NCI-H2196 (cell line): ENCODE measurements around the gene CSNK1G1.
"Not testable (repeated sequence)": the region's sequence is repeated elsewhere in the genome, so short reads cannot be mapped to it uniquely, and the experiment has no call there.

ENCODE experiments used
- DNase-seq: peaks from one replicate; lab custom pipeline; 2025; ENCODE audit not compliant: unreplicated experiment; lab: John Stamatoyannopoulos, UW

The CSNK1G1 gene

DNA sequence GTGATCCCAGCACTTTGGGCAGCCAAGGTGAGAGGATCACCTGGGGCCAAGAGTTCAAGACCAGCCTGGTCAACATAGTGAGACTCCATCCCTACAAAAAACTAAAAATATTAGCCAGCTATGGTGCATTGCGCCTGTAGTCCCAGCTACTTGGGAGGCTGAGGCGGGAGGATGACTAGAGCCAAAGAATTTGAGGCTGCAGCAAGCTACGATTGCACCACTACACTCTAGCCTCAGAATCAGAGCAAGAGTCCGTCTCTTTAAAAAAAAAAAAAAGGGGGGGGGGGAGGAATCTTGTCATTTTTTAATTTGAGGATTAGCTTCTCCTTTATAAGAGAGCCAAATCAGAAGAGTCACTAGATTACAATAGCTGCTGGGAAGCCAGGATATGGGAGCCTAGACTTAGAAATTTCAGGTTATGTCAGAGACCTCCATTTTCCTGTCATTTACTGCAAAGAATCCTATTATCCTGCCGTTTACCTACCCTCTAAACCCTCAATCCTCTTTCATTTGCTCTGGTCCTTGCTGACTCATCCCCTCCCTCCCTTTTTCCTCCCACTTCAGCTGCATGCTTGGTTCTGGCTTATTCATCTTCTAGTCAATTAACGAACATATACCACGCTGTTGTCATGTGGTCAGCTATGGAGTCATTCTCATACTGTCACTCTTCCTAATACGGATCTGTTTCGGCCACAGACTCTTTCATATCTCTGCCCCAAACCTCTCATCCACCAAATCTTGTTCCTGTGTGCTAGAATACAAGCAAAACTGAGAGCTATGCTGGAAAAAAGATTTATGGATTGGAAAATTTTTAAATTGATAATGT, 109.4 kb downstream of the CSNK1G1 start:
- DNase-seq, result peak; percentile 32

DNA sequence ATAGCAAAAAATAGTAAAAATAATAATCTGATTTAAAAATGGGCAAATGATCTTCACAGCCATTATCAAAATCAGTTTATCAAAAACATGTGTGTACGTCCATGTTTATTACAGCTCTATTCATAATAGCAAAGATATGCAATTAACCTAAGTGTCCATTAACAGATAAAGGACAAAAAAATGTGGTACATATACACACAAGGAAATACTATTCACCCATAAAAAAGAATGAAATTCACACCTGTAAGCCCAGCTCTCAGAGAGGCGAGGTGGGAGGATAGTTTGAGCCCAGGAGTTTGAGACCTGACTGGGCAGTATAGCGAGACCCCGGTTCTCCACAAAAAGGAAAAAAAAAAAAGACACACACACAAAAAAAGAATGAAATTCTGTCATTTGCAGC, 110.6 kb downstream of the CSNK1G1 start:
- DNase-seq, result no peak

GRCh38 chr15:64237677-64238076, 118.3 kb downstream of the CSNK1G1 start:
- DNase-seq, result no peak

DNA sequence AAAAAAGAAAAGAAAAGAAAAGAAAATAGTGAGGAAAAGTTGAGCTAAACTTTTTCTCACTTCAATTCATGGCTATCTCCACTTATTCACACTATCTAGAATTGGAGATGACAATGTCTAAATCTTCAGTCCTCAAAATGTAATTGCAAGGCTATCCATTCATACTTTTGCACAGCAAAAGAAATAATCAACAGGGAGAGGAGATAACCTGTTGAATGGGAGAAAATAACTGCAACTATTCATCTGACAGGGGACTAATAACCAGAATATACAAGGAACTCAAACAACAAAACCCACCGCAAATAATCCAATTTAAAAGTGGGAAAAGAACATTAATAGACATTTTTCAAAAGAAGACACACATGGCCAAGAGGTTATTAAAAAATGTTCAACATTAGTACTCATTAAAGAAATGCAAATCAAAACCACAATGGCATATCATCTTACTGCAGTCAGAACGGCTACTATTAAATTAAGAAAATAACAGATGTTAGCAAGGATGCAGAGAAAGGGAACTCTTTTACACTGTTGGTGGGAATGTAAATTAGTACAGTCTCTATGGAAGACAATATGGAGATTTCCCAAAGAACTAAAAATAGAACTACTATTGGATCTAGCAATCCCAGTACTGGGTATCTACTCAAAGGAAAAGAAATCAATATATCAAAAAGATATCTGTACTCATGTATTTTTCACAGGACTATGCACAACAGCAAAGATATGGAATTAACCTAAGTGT, 119.6 kb downstream of the CSNK1G1 start:
- no peak for DNase-seq

- no peak for DNase-seq
Observed at GRCh38 chr15:64235552-64235951, 120.4 kb downstream of the CSNK1G1 start.

- no peak for DNase-seq
Observed at GRCh38 chr15:64233299-64233698, 122.7 kb downstream of the CSNK1G1 start.

- no peak for DNase-seq
Observed at GRCh38 chr15:64232400-64232799, 123.6 kb downstream of the CSNK1G1 start.

DNA sequence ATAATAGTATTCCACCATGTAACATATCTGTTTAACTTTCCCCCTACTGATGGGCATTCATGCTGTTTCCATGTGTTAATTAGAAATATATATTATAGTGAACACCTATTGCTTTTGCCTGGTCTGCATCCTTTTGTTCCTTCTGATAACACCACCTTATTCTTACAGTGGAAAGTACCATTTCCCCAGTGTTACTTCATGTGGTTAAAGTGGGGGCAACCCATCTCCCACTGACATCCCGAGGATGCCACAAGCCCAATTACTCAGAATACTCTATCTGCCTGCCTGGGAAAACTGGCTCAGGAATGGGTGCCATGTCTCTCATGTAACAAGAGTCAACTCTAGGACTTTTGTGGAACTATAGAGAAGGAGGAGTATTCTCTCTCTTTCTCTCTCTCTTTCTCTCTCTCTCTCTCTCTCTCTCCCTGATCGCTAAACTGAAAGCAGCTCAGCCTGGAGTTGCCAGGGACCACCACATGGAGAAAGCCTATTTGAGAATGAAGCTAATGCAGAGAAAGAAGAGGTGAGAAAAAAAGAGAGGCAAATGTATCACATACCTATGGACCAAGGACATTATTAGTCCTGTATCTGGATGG, 126.7 kb downstream of the CSNK1G1 start:
- no peak for DNase-seq

DNA sequence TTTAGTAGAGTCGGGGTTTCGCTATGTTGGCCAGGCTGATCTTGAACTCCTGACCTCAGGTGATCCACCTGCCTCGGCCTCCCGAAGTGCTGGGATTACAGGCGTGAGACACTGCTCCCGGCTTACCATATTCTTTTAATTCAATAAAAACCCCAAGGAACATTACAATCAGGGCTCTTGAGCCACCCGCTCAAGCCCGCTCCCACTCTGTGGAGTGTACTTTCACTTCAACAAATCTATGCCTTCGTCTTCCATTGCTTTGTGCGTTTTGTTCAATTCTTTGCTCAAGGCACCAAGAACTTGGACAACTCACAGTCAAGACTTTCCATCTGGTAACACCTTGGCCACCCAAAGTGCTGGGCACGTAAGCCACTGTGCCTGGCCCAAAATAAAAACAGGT, 130.2 kb downstream of the CSNK1G1 start:
- DNase-seq, result no peak

DNA sequence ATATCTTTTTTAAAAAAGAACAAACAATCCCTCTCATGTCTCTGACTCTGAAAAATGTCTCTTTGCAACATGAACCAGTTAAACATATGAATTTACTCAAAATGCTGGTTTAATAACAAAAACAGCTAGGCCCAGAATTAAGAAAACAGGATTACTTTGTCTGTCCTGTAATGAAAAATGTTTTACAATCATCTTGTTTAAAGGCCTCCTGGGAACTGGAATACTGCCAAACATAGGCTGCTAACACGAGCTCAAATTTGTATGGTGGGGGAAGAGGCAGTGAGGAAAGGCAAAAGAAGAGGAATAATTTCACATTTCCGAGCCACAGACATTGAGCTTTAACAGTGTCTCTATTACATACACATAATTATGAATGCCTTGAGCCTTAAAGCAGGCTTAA, 131.5 kb downstream of the CSNK1G1 start:
- peak; percentile 16 for DNase-seq

GRCh38 chr15:64223882-64224281, 132.1 kb downstream of the CSNK1G1 start:
- DNase-seq, result no peak

DNA sequence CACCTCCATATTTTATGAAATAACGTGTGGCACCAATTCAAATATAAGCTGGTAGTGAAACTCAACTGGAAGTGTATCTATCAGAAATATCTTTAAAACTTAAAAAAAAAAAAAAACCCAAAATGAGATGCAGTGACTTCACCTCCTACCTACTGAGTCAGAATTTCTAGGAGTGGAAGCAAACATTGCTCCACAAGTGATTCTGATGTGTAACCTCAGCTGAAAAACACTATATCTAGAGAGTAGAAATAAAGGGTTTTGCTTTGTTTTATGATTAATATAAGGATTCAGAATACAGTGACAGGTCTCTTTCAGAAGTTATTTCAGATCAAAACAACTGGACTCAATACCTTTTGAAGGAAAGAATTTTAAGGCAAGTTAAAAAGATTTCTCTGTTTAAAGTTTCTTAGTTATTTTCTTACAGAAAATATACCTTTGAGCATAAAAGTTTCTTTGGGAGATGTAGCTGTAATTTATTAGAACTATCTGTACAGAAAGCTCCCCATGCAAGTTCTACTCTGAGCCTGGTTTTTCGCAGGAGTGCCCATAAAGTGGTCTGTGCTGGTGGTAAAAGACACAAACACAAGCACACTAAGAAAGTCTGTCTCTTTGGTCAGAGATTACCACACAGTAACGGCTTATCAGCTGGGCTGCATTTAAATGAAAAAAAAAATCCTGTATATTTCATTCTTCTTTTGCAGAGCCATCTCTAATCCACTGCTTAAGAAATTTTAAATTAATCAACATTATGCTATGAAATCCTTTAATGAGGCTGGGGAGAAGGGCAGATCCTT, 133.2 kb downstream of the CSNK1G1 start:
- DNase-seq, result no peak

DNA sequence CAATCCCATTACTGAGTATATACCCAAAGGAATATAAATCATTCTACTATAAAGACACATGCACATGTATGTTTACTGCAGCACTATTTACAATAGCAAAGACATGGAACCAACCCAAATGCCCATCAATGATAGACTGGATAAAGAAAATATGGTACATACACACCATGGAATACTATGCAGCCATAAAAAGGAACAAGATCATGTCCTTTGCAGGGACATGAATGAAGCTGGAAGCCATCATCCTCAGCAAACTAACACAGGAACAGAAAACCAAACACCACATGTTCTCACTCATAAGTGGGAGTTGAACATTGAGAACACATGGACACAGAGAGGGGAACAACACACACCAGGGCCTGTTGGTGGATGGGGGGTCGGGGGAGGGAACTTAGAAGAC, 134.1 kb downstream of the CSNK1G1 start:
- DNase-seq, result not testable (repeated sequence)

GRCh38 chr15:64217429-64217750, 138.6 kb downstream of the CSNK1G1 start:
- not testable (repeated sequence) for DNase-seq

DNA sequence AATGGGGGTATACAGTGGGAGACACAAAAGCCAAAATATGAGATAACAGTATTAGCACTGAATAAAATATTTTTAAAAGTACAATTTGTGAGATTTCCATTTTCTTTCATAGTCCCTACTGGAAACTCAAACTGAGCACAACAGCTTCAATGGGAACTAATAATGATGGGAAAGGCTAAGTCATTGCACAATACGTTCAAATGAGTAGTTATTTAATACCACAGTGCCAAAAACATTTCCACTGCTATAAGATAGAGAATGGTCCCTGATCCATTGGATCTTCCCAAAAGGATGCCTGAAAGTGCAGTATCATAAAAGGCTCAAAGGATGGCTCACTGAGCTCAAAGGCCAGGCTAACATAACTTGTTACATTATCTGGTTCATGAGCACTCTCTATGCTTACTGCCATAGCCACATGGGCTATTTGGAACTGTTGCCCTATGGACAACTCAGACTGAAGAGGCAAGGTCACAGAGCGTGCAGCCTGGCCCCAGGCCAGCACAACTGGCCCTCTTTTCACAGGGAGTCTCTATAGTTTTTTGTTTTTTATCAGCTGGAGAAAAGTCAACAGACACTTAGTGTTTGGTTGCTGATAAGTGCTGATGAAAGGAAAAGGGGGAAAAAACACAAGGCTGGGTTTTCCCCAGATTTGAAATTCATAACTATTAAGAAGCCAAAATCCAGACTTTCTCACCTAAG, 139.1 kb downstream of the CSNK1G1 start:
- peak; percentile 42 for DNase-seq

DNA sequence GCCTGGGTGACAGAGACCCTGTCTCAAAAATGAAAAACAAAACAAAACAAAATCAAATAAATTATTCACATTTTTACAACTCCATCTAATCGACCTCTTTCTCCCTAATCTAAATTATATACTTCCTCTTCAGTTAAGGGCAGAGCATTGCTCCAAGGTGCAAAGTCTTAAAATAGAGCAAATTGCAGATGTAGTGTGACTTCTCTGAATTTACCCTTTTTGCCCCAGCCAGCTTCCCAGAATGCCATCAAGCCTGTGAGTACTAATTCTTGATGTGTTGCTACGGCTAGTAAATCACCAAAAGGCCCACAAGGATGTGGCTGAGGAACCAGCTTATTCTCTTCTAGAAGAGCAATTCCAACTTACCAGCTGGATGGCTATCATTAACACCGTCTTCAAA, 139.8 kb downstream of the CSNK1G1 start:
- DNase-seq, result no peak

DNA sequence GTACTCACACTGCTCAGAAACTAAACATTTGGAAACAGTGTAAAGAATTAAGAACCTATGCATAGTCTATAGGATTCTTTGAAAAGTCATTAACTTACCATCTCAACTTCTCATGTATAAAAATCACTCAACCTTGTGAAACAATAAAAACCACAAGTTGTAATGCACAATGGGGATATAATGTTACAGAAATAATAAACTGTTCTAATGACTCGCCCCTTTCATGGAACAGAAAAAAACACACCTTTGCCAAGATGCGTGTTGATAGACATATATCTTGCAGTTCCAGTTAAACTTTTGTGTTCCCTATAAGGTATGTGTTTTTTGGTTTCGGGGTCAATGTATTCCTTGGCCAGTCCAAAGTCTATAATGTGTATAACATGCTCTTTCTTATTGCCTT, 142.3 kb downstream of the CSNK1G1 start:
- no peak for DNase-seq

GRCh38 chr15:64211696-64212095, 144.3 kb downstream of the CSNK1G1 start:
- DNase-seq, result no peak

GRCh38 chr15:64210371-64210770, 145.6 kb downstream of the CSNK1G1 start:
- DNase-seq, result no peak

GRCh38 chr15:64209680-64210334, 146.2 kb downstream of the CSNK1G1 start:
- DNase-seq, result peak; percentile 43
